H1 (cell line): Measurements from ENCODE around the gene MUS81. TPM values are rescaled to one million over a fixed set of nuclear protein-coding genes. Genes with fewer than 3 reads are reported as not detected.
A peak's percentile ranks its signal among the peaks of the same experiment; 100 is the strongest.

Source experiments
- CTCF ChIA-PET: fragments of 300-600 bp; sonication (Branson Sonifier 250); formaldehyde crosslinking; loops from one replicate; lab custom pipeline; 2021; ENCODE audit not compliant: partially characterized antibody; lab: Charles Lee
- POLR2A ChIA-PET: fragments of 300-600 bp; sonication (Branson Sonifier 250); formaldehyde crosslinking; loops from one replicate; lab custom pipeline; 2021; ENCODE audit warnings: inconsistent platforms; ENCODE audit not compliant: partially characterized antibody; lab: Charles Lee
- DNase-seq, 2 experiments: peaks; one replicate each; pipeline versions ENCODE4 v3.0.0 to v3.0.0-alpha.2; 2010 to 2022; ENCODE audit warnings: low spot score in 2 of 2, low read depth in 1 of 2, mixed read lengths in 1 of 2
- FAIRE-seq: peaks from 2 replicates; lab custom pipeline; 2011; peaks lifted over from hg19 to GRCh38; lab: Jason Lieb, UNC
- H2AFZ ChIP-seq: 2 replicates; pipeline ENCODE4 v1.8.1; 2012; ENCODE audit warnings: low read length, inconsistent platforms
- H2AK5ac ChIP-seq: 2 replicates; pipeline ENCODE4 v1.6.1; 2013; ENCODE audit warnings: low read depth, low read length
- H2BK120ac ChIP-seq: replicated peaks from 2 replicates; pipeline ENCODE3; 2013; ENCODE audit warnings: low read depth, low read length, inconsistent platforms
- H2BK12ac ChIP-seq: 2 replicates; pipeline ENCODE4 v1.6.1; 2013; ENCODE audit warnings: low read depth, low read length
- H2BK15ac ChIP-seq: 2 replicates; pipeline ENCODE4 v1.6.1; 2013; ENCODE audit warnings: low read length
- H2BK20ac ChIP-seq: 2 replicates; pipeline ENCODE4 v1.6.1; 2013; ENCODE audit warnings: low read length
- H2BK5ac ChIP-seq: 2 replicates; pipeline ENCODE4 v1.6.1; 2013; ENCODE audit warnings: low read depth, low read length
- H3K14ac ChIP-seq: 2 replicates; pipeline ENCODE4 v1.6.1; 2013; ENCODE audit warnings: inconsistent platforms; ENCODE audit not compliant: insufficient read length
- H3K18ac ChIP-seq: 2 replicates; pipeline ENCODE4 v1.6.1; 2013; ENCODE audit warnings: low read length; ENCODE audit errors: extremely low read depth
- H3K23ac ChIP-seq: 2 replicates; pipeline ENCODE4 v1.6.1; 2013; ENCODE audit warnings: inconsistent platforms; ENCODE audit not compliant: insufficient read length
- H3K23me2 ChIP-seq: 2 replicates; pipeline ENCODE4 v1.6.1; 2013; ENCODE audit warnings: low read depth, low read length
- H3K27ac ChIP-seq: 2 replicates; pipeline ENCODE4 v1.6.1; 2011; ENCODE audit warnings: low read depth, low read length, inconsistent platforms
- H3K27me3 ChIP-seq, 4 experiments: replicated peaks in 1 of 4; 1 replicate in 1 of 4; 2 replicates in 3 of 4; pipeline versions ENCODE4 v1.6.1 to v1.8.1; 2011 to 2013; ENCODE audit warnings: low read length in 3 of 4, mild to moderate bottlenecking in 3 of 4, inconsistent platforms in 2 of 4, mixed read lengths in 2 of 4, moderate library complexity in 1 of 4; ENCODE audit not compliant: control insufficient read depth in 3 of 4, insufficient read depth in 3 of 4; ENCODE audit errors: extremely low read depth in 1 of 4
- H3K36me3 ChIP-seq, 4 experiments: 2 replicates each; pipeline versions ENCODE4 v1.6.1 to v1.8.1; 2011 to 2013; ENCODE audit warnings: mild to moderate bottlenecking in 4 of 4, low read length in 3 of 4, moderate library complexity in 2 of 4, control low read depth in 1 of 4, inconsistent platforms in 1 of 4; ENCODE audit not compliant: insufficient read depth in 4 of 4, control insufficient read depth in 2 of 4
- H3K4ac ChIP-seq: replicated peaks from 2 replicates; pipeline ENCODE3; 2013; ENCODE audit warnings: low read length, low read depth, mixed read lengths, inconsistent platforms; ENCODE audit not compliant: insufficient read length
- H3K4me1 ChIP-seq, 4 experiments: replicated peaks in 1 of 4; 1 replicate in 1 of 4; 2 replicates in 3 of 4; pipeline versions ENCODE4 v1.6.1 to v1.8.1; 2011 to 2013; ENCODE audit warnings: low read length in 3 of 4, inconsistent platforms in 2 of 4, mixed read lengths in 1 of 4; ENCODE audit not compliant: insufficient read depth in 4 of 4, control insufficient read depth in 3 of 4
- H3K4me2 ChIP-seq, 2 experiments: 2 replicates each; pipeline versions ENCODE4 v1.6.1 to v1.8.1; 2011 to 2013; ENCODE audit warnings: low read depth in 2 of 2, low read length in 2 of 2, control low read depth in 1 of 2, inconsistent platforms in 1 of 2, mild to moderate bottlenecking in 1 of 2; ENCODE audit not compliant: insufficient read depth in 1 of 2
- H3K4me3 ChIP-seq, 4 experiments: fragments of 200-600, 300-600 bp in 1 of 4; sonication (generic), shearing (Covaris generic), sonication (Bioruptor Twin) in 1 of 4; 2 replicates each; pipeline versions ENCODE4 v1.5.1 to v1.8.1; 2011 to 2016; ENCODE audit warnings: low read length in 4 of 4, low read depth in 3 of 4, control low read depth in 2 of 4, inconsistent platforms in 2 of 4, mild to moderate bottlenecking in 2 of 4, mixed read lengths in 1 of 4, moderate library complexity in 1 of 4; ENCODE audit not compliant: insufficient read depth in 2 of 4; ENCODE audit errors: extremely low read depth in 1 of 4
- H3K56ac ChIP-seq: replicated peaks from 2 replicates; pipeline ENCODE3; 2013; ENCODE audit warnings: low read depth, mild to moderate bottlenecking, mixed read lengths, low read length, inconsistent platforms; ENCODE audit not compliant: insufficient read length
- H3K79me1 ChIP-seq: 2 replicates; pipeline ENCODE4 v1.6.1; 2013; ENCODE audit warnings: low read depth, low read length, control low read depth
- H3K79me2 ChIP-seq, 2 experiments: 2 replicates each; pipeline versions ENCODE4 v1.6.1 to v1.8.1; 2012 to 2013; ENCODE audit warnings: low read length in 2 of 2, mild to moderate bottlenecking in 2 of 2, inconsistent platforms in 1 of 2; ENCODE audit not compliant: insufficient read depth in 2 of 2, control insufficient read depth in 1 of 2
- H3K9ac ChIP-seq, 4 experiments: replicated peaks in 1 of 4; 1 replicate in 1 of 4; 2 replicates in 3 of 4; pipeline versions ENCODE4 v1.6.1 to v1.8.1; 2011 to 2013; ENCODE audit warnings: low read depth in 3 of 4, low read length in 3 of 4, control low read depth in 2 of 4, mild to moderate bottlenecking in 2 of 4, moderate library complexity in 2 of 4, inconsistent platforms in 1 of 4; ENCODE audit errors: extremely low read depth in 1 of 4
- H3K9me3 ChIP-seq, 2 experiments: 2 replicates each; pipeline versions ENCODE4 v1.6.1 to v1.8.1; 2012 to 2013; ENCODE audit warnings: mild to moderate bottlenecking in 2 of 2, moderate library complexity in 2 of 2, control low read depth in 1 of 2, inconsistent platforms in 1 of 2, low read depth in 1 of 2, low read length in 1 of 2, mixed read lengths in 1 of 2; ENCODE audit not compliant: insufficient read depth in 2 of 2
- H4K20me1 ChIP-seq, 2 experiments: replicated peaks in 1 of 2; 2 replicates each; pipeline versions ENCODE3 to v1.8.1; 2011 to 2013; ENCODE audit warnings: inconsistent platforms in 2 of 2, low read length in 2 of 2, mild to moderate bottlenecking in 1 of 2; ENCODE audit not compliant: insufficient read depth in 2 of 2, control insufficient read depth in 1 of 2
- H4K5ac ChIP-seq: 2 replicates; pipeline ENCODE4 v1.6.1; 2013; ENCODE audit warnings: low read length, low read depth, mixed read lengths, inconsistent platforms; ENCODE audit not compliant: insufficient read length
- H4K8ac ChIP-seq: 2 replicates; pipeline ENCODE4 v1.8.0; 2013; ENCODE audit warnings: mild to moderate bottlenecking, moderate library complexity, low read length, inconsistent platforms; ENCODE audit not compliant: insufficient read depth; ENCODE audit errors: extremely low read depth
- H4K91ac ChIP-seq: replicated peaks from 2 replicates; pipeline ENCODE3; 2013; ENCODE audit warnings: low read length, mixed read lengths, inconsistent platforms; ENCODE audit not compliant: insufficient read length
- CHD2 ChIP-seq: IDR thresholded peaks from 2 replicates; pipeline ENCODE4 v1.6.1; 2012; ENCODE audit warnings: low read length, improper control_type of control experiment
- CTCF ChIP-seq, 3 experiments: IDR thresholded peaks; 1 replicate in 2 of 3; 2 replicates in 1 of 3; pipeline versions ENCODE4 v1.5.1 to v1.6.1; 2011; ENCODE audit warnings: low read length in 3 of 3, mild to moderate bottlenecking in 3 of 3, inconsistent platforms in 2 of 3, low read depth in 1 of 3, moderate library complexity in 1 of 3; ENCODE audit not compliant: insufficient read depth in 1 of 3; ENCODE audit errors: control extremely low read depth in 1 of 3
- GABPA ChIP-seq: IDR thresholded peaks from 2 replicates; pipeline ENCODE4 v1.6.1; 2011; ENCODE audit warnings: mild to moderate bottlenecking, low read length, moderate library complexity, borderline replicate concordance; ENCODE audit not compliant: insufficient read depth
- POU5F1 ChIP-seq: IDR thresholded peaks from 2 replicates; pipeline ENCODE4 v1.6.1; 2011; ENCODE audit warnings: low read depth, mild to moderate bottlenecking, low read length, moderate library complexity
- RAD21 ChIP-seq, 2 experiments: IDR thresholded peaks in 1 of 2; conservative IDR thresholded peaks in 1 of 2; 2 replicates each; pipeline ENCODE4 v1.6.1; 2011; ENCODE audit warnings: low read depth in 2 of 2, low read length in 2 of 2, improper control_type of control experiment in 1 of 2, inconsistent platforms in 1 of 2, mild to moderate bottlenecking in 1 of 2, moderate library complexity in 1 of 2
- SP2 ChIP-seq: IDR thresholded peaks from 2 replicates; pipeline ENCODE4 v1.6.1; 2012; ENCODE audit warnings: mild to moderate bottlenecking, low read length, inconsistent platforms
- TAF7 ChIP-seq: optimal IDR thresholded peaks from 2 replicates; pipeline ENCODE3; 2011; ENCODE audit warnings: low read depth, mild to moderate bottlenecking, inconsistent platforms, low read length, moderate library complexity, borderline replicate concordance
- TBP ChIP-seq: IDR thresholded peaks from 2 replicates; pipeline ENCODE4 v1.6.1; 2011; ENCODE audit warnings: low read depth, low read length, improper control_type of control experiment
- WGBS, 2 experiments: shearing (Covaris generic) in 1 of 2; methylation state at CpG; one replicate each; pipeline versions ENCODE4 v1.1.6 to v1.1.7; 2013 to 2015; ENCODE audit warnings: low lambda C conversion rate in 2 of 2, mixed read lengths in 2 of 2, inconsistent platforms in 1 of 2, low coverage in 1 of 2, missing lambda C conversion rate in 1 of 2; ENCODE audit not compliant: insufficient replicate concordance in 2 of 2, insufficient coverage in 1 of 2, insufficient read length in 1 of 2; ENCODE audit errors: extremely low coverage in 1 of 2, missing lambda C conversion rate in 1 of 2; 5-methylcytosine and 5-hydroxymethylcytosine counted together
- polyA plus RNA-seq, 7 experiments: library from polyadenylated mRNA; depleted of rRNA in 3 of 7; stranded (reverse) in 5 of 7; unstranded in 2 of 7; fragments of >200 nt in 5 of 7; fragments of 200-250 nt in 2 of 7; gene quantifications; 1 replicate in 5 of 7; 2 replicates in 1 of 7; 4 replicates in 1 of 7; pipeline versions ENCODE4 v1.2.1 to v1.2.3, GENCODE V29; 2011 to 2013; ENCODE audit warnings: missing spikeins in 2 of 7, mixed read lengths in 2 of 7
- total RNA-seq: library from RNA; stranded (reverse); fragmentation: NEBNext Ultra II Directional; extraction: Animal tissue kit (Norgen Biotek cat#: 25700); gene quantifications from 2 replicates; pipeline ENCODE4 v1.2.1, GENCODE V29; 2021

MUS81 gene
- total and polyA plus RNA-seq, 2 of the 8 experiments (the other 6 are each of a cell fraction or from before 2014, with no cell fraction given): 30.2 to 31.5 TPM

- FAIRE-seq: no peak
- no peak for TF ChIP-seq CTCF (IDR thresholded peaks at IDR 0.05; ENCODE audit: control extremely low read depth in 1 of 3, insufficient read depth in 1 of 3, low read depth in 1 of 3, low read length in 3 of 3)
- peak; percentile 93 for TF ChIP-seq GABPA
- TF ChIP-seq TAF7: peak; percentile 99
- TF ChIP-seq RAD21 (IDR thresholded peaks at IDR 0.05 in 1 of 2, conservative IDR thresholded peaks at IDR 0.05 in 1 of 2; ENCODE audit: low read depth in 2 of 2, low read length in 2 of 2): no peak
- no peak for TF ChIP-seq CHD2
- no peak for TF ChIP-seq SP2
- TF ChIP-seq TBP: peak; percentile 98
- TF ChIP-seq POU5F1: no peak
Observed at GRCh38 chr11:65857853-65858680, 2.2 kb upstream of the MUS81 start, which contains the start of gene CFL1. Gene CFL1 (minus strand): TSS chr11:65858180. CDS start chr11:65858099, 81 bp downstream.

More at GRCh38 chr11:65857853-65858680, 2.2 kb upstream of the MUS81 start, which contains the start of gene CFL1:
- Histone ChIP-seq H2AK5ac (peak within 1 kb of the TSS; percentile 61; the same call in 1 of the 2 replicates), H2AFZ (peak within 1 kb of the TSS; percentile 65; the same call in 1 of the 2 replicates), H2BK20ac (no peak within 1 kb of the TSS), H3K27me3 (no peaks in the 10 kb centered on the region), H3K4ac (peak within 1 kb of the TSS; percentile 63), H2BK120ac (no peak within 1 kb of the TSS), H3K23me2 (peaks cover 19% of the 10 kb centered on the region), H3K14ac (no peak within 1 kb of the TSS), H3K4me2 (peak within 1 kb of the TSS; percentile 95 to 97), H4K20me1 (peaks cover 27 to 29% of the 10 kb centered on the region in 2 experiments), H3K4me3 (peak within 1 kb of the TSS; percentile 86 to 96 (median 91)), H3K18ac (peak within 1 kb of the TSS; percentile 65), H4K8ac (peak within 1 kb of the TSS; percentile 95), H3K9me3 (no peaks in the 10 kb centered on the region), H3K9ac (peak within 1 kb of the TSS; percentile 87 to 90 (median 88)), H4K91ac (peak within 1 kb of the TSS; percentile 77), H2BK5ac (peak within 1 kb of the TSS; percentile 95), H3K79me1 (peaks cover 20% of the 10 kb centered on the region), H3K4me1 (peaks cover 0 to 15% (median 6%) of the 10 kb centered on the region in 4 experiments; a peak in 5 of 7 replicates), H3K23ac (no peak within 1 kb of the TSS), H3K36me3 (peaks cover 17 to 31% (median 26%) of the 10 kb centered on the region in 4 experiments), H2BK12ac (no peak within 1 kb of the TSS), H3K27ac (peak within 1 kb of the TSS; percentile 82), H2BK15ac (no peak within 1 kb of the TSS), H3K56ac (peak within 1 kb of the TSS; percentile 48), H3K79me2 (peaks cover 15 to 41% of the 10 kb centered on the region in 2 experiments), H4K5ac (peak within 1 kb of the TSS; percentile 71)
- ChIA-PET POLR2A (interaction anchor here (0.6 to 39.7 kb wide), 29 partner anchors 2 to 243 kb away, joined by 3 to 1071 read pairs (median 4); partner anchors contain the start of genes AP5B1, CCDC85B, CFL1 and CTSW), CTCF (interaction anchor here (0.7 to 9.9 kb wide), 7 partner anchors 9 to 88 kb away, joined by 3 to 191 read pairs (median 29); partner anchors contain the start of genes CCDC85B, CTSW and FIBP)
- DNase-seq: peak; percentile 93 to 96
- 1% methylated on average over 53 of the region's 92 CpGs; no CpG with 5 or more reads in 1 of the 2 experiments for WGBS, 2 experiments
